H9 (cell line): Measurements from ENCODE around the gene TP53. TPM values are rescaled to one million over a fixed set of nuclear protein-coding genes. Genes with fewer than 3 reads are reported as not detected.
A peak's percentile ranks its signal among the peaks of the same experiment; 100 is the strongest.

Experiments used
- DNase-seq: peaks from one replicate; pipeline ENCODE4 v3.0.0-alpha.2; 2017
- H2AFZ ChIP-seq: one replicate; pipeline ENCODE4 v1.6.1; 2013; ENCODE audit warnings: mild to moderate bottlenecking, low read length, control low read depth, moderate library complexity
- H2AK5ac ChIP-seq: 2 replicates; pipeline ENCODE4 v1.6.1; 2013; ENCODE audit warnings: low read length, control low read depth, mixed read lengths; ENCODE audit not compliant: insufficient read length
- H2BK120ac ChIP-seq: one replicate; pipeline ENCODE4 v1.6.1; 2013; ENCODE audit warnings: low read depth, mild to moderate bottlenecking, low read length, control low read depth, inconsistent platforms; ENCODE audit not compliant: poor library complexity, severe bottlenecking
- H2BK12ac ChIP-seq: 2 replicates; pipeline ENCODE4 v1.6.1; 2013; ENCODE audit warnings: low read length, control low read depth, mixed read lengths, low read depth; ENCODE audit not compliant: insufficient read length
- H2BK15ac ChIP-seq: 2 replicates; pipeline ENCODE4 v1.6.1; 2013; ENCODE audit warnings: low read depth, low read length, control low read depth
- H2BK20ac ChIP-seq: one replicate; pipeline ENCODE4 v1.6.1; 2013; ENCODE audit warnings: low read depth, mild to moderate bottlenecking, low read length, control low read depth, inconsistent platforms; ENCODE audit not compliant: poor library complexity, severe bottlenecking
- H2BK5ac ChIP-seq: 2 replicates; pipeline ENCODE4 v1.6.1; 2013; ENCODE audit warnings: low read length, control low read depth, mixed read lengths; ENCODE audit not compliant: insufficient read length
- H3K14ac ChIP-seq: 2 replicates; pipeline ENCODE4 v1.6.1; 2013; ENCODE audit warnings: low read length, control low read depth; ENCODE audit not compliant: insufficient read depth
- H3K18ac ChIP-seq: 2 replicates; pipeline ENCODE4 v1.6.1; 2013; ENCODE audit warnings: low read depth, mild to moderate bottlenecking, mixed read lengths, low read length, control low read depth; ENCODE audit not compliant: insufficient read length
- H3K23ac ChIP-seq: 2 replicates; pipeline ENCODE4 v1.6.1; 2013; ENCODE audit warnings: low read length, control low read depth, mixed read lengths, low read depth; ENCODE audit not compliant: insufficient read length
- H3K23me2 ChIP-seq: 2 replicates; pipeline ENCODE4 v1.6.1; 2013; ENCODE audit warnings: low read depth, mild to moderate bottlenecking, mixed read lengths, low read length, control low read depth; ENCODE audit not compliant: insufficient read length, poor library complexity, severe bottlenecking
- H3K27ac ChIP-seq: 2 replicates; pipeline ENCODE4 v1.5.1; 2013; ENCODE audit warnings: low read length, control low read depth, mixed read lengths, low read depth; ENCODE audit not compliant: insufficient read length
- H3K27me3 ChIP-seq: 2 replicates; pipeline ENCODE4 v1.6.1; 2013; ENCODE audit warnings: low read length, control low read depth, inconsistent platforms; ENCODE audit not compliant: insufficient read depth
- H3K4ac ChIP-seq: 2 replicates; pipeline ENCODE4 v1.6.1; 2013; ENCODE audit warnings: low read depth, mild to moderate bottlenecking, control low read depth, inconsistent platforms, low read length, moderate library complexity
- H3K4me1 ChIP-seq: 2 replicates; pipeline ENCODE4 v1.6.1; 2013; ENCODE audit warnings: low read length, control low read depth, inconsistent platforms; ENCODE audit not compliant: insufficient read depth
- H3K4me2 ChIP-seq: 2 replicates; pipeline ENCODE4 v1.6.1; 2013; ENCODE audit warnings: low read length, control low read depth, mixed read lengths; ENCODE audit not compliant: insufficient read length, insufficient read depth
- H3K56ac ChIP-seq: 2 replicates; pipeline ENCODE4 v1.6.1; 2013; ENCODE audit warnings: low read depth, mild to moderate bottlenecking, mixed read lengths, low read length, control low read depth; ENCODE audit not compliant: insufficient read length
- H3K79me1 ChIP-seq: 2 replicates; pipeline ENCODE4 v1.6.1; 2013; ENCODE audit warnings: low read depth, mild to moderate bottlenecking, moderate library complexity, low read length, control low read depth, inconsistent platforms; ENCODE audit not compliant: insufficient read depth, poor library complexity, severe bottlenecking
- H3K79me2 ChIP-seq: 2 replicates; pipeline ENCODE4 v1.6.1; 2013; ENCODE audit warnings: low read length, control low read depth, inconsistent platforms; ENCODE audit not compliant: insufficient read depth
- H3K9ac ChIP-seq: 2 replicates; pipeline ENCODE4 v1.6.1; 2013; ENCODE audit warnings: low read length, control low read depth, mixed read lengths; ENCODE audit not compliant: insufficient read length; ENCODE audit errors: extremely low read depth
- H3K9me3 ChIP-seq: one replicate; pipeline ENCODE4 v1.6.1; 2013; ENCODE audit warnings: low read depth, low read length, inconsistent platforms; ENCODE audit not compliant: control insufficient read depth
- H3T11ph ChIP-seq: one replicate; pipeline ENCODE4 v1.6.1; 2013; ENCODE audit warnings: mild to moderate bottlenecking, low read length, control low read depth, inconsistent platforms
- H4K20me1 ChIP-seq: one replicate; pipeline ENCODE4 v1.6.1; 2013; ENCODE audit not compliant: control insufficient read depth, insufficient read length, insufficient read depth
- H4K5ac ChIP-seq: 2 replicates; pipeline ENCODE4 v1.6.1; 2013; ENCODE audit warnings: low read depth, mild to moderate bottlenecking, mixed read lengths, low read length, control low read depth; ENCODE audit not compliant: insufficient read length
- H4K8ac ChIP-seq: replicated peaks from 2 replicates; pipeline ENCODE4 v1.6.1; 2013; ENCODE audit warnings: low read length, control low read depth, mixed read lengths, low read depth; ENCODE audit not compliant: insufficient read length
- H4K91ac ChIP-seq: 2 replicates; pipeline ENCODE4 v1.6.1; 2013; ENCODE audit warnings: low read depth, mild to moderate bottlenecking, moderate library complexity, mixed read lengths, low read length, control low read depth; ENCODE audit not compliant: insufficient read length
- H3K27ac Mint-ChIP-seq, 3 experiments: 2 replicates in 2 of 3; 3 replicates in 1 of 3; pipeline ENCODE4 v1.8.0; 2020 to 2021; ENCODE audit warnings: mixed read lengths in 3 of 3, mild to moderate bottlenecking in 1 of 3, moderate library complexity in 1 of 3
- H3K27me3 Mint-ChIP-seq: 2 replicates; pipeline ENCODE4 v1.8.0; 2021; ENCODE audit warnings: low read depth, mild to moderate bottlenecking, moderate library complexity, mixed read lengths
- H3K36me3 Mint-ChIP-seq, 3 experiments: 2 replicates in 2 of 3; 3 replicates in 1 of 3; pipeline ENCODE4 v1.8.0; 2020 to 2021; ENCODE audit warnings: low read depth in 3 of 3, mixed read lengths in 3 of 3; ENCODE audit not compliant: insufficient read depth in 1 of 3
- H3K4me1 Mint-ChIP-seq, 2 experiments: 2 replicates each; pipeline ENCODE4 v1.8.0; 2020; ENCODE audit warnings: mixed read lengths in 2 of 2
- H3K4me3 Mint-ChIP-seq, 2 experiments: 2 replicates in 1 of 2; 3 replicates in 1 of 2; pipeline ENCODE4 v1.8.0; 2020 to 2021; ENCODE audit warnings: mild to moderate bottlenecking in 2 of 2, mixed read lengths in 2 of 2, moderate library complexity in 1 of 2
- H3K9me3 Mint-ChIP-seq, 2 experiments: 2 replicates in 1 of 2; 3 replicates in 1 of 2; pipeline ENCODE4 v1.8.0; 2020; ENCODE audit warnings: mild to moderate bottlenecking in 2 of 2, mixed read lengths in 2 of 2, moderate library complexity in 1 of 2
- CTCF ChIP-seq: fragments of 200-600 bp; sonication (generic); conservative IDR thresholded peaks from 3 replicates; pipeline ENCODE4 v1.8.0; 2021; ENCODE audit warnings: antibody characterized with exemption, mild to moderate bottlenecking
- WGBS: extraction: QIAGEN DNeasy Blood & Tissue Kit; methylation state at CpG from one replicate; pipeline ENCODE4 v1.1.7; 2013; ENCODE audit warnings: missing lambda C conversion rate, low lambda C conversion rate, mixed read lengths; ENCODE audit not compliant: insufficient read length; ENCODE audit errors: extremely low coverage; 5-methylcytosine and 5-hydroxymethylcytosine counted together
- total RNA-seq: library from RNA; stranded (reverse); gene quantifications from 2 replicates; pipeline ENCODE4 v1.2.1, GENCODE V29; 2021

Gene TP53
- total RNA-seq, 1 experiment from 2014 or later, result 163 TPM

- Histone ChIP-seq H3T11ph (no peak overlapping the region), H3K23me2 (peaks cover 8% of the 10 kb centered on the region), H4K20me1 (no peaks in the 10 kb centered on the region), H3K9me3 (no peaks in the 10 kb centered on the region), H3K14ac (no peak overlapping the region), H3K79me1 (no peaks in the 10 kb centered on the region), H4K91ac (no peak overlapping the region), H2AK5ac (no peak overlapping the region), H3K79me2 (no peaks in the 10 kb centered on the region), H2AFZ (no peak overlapping the region), H3K27ac (no peak overlapping the region), H3K18ac (no peak overlapping the region), H4K8ac (no peak overlapping the region), H3K27me3 (no peaks in the 10 kb centered on the region; the same call in 1 of the 2 replicates), H3K4ac (no peak overlapping the region), H2BK15ac (no peak overlapping the region), H3K4me2 (no peak overlapping the region), H2BK120ac (no peak overlapping the region), H3K4me1 (peaks cover 4% of the 10 kb centered on the region; the same call in 1 of the 2 replicates), H2BK12ac (no peak overlapping the region), H3K9ac (no peak overlapping the region), H3K23ac (no peak overlapping the region), H4K5ac (no peak overlapping the region), H2BK20ac (no peak overlapping the region), H2BK5ac (no peak overlapping the region), H3K56ac (no peak overlapping the region)
- Mint-ChIP-seq H3K36me3 (no peaks in the 10 kb centered on the region), H3K4me1 (peaks cover 31 to 45% of the 10 kb centered on the region in 2 experiments), H3K27me3 (peaks cover 44% of the 10 kb centered on the region), H3K27ac (peak overlapping the region in 1 of 3 experiments; percentile 26; a peak in 1 of 7 replicates), H3K9me3 (no peaks in the 10 kb centered on the region), H3K4me3 (no peak overlapping the region)
- no CpG with 5 or more reads among the region's 4 CpGs for WGBS
- TF ChIP-seq CTCF, result no peak
- DNase-seq, result no peak
Measured at GRCh38 chr17:7720125-7720524, 32.8 kb upstream of the TP53 start.
